Lung (tissue), 12 donors: ENCODE results near the gene SLC9A9. TPM values are rescaled to one million over a fixed set of nuclear protein-coding genes. Genes with fewer than 3 reads are reported as not detected.

Source experiments
- ATAC-seq: fragments of 200-7000 bp; cut with Tn5 transposase; one replicate; pipeline ENCODE4 v1.9.1; 2020; ENCODE audit warnings: moderate number of reproducible peaks; ENCODE audit not compliant: insufficient read depth, low FRiP score
- DNase-seq, 3 donors: peaks; one replicate each; pipeline ENCODE4 v3.0.0-alpha.2; 2013 to 2017
- H3K27ac ChIP-seq, 2 donors: one replicate each; pipeline ENCODE4 v1.5.1; 2013; ENCODE audit warnings: mild to moderate bottlenecking in 2 of 2, moderate library complexity in 2 of 2, control low read depth in 1 of 2, inconsistent platforms in 1 of 2, low read depth in 1 of 2, low read length in 1 of 2
- H3K27me3 ChIP-seq, 3 donors: one replicate each; pipeline ENCODE4 v1.5.1; 2013; ENCODE audit warnings: low read length in 2 of 3; ENCODE audit not compliant: control insufficient read depth in 3 of 3, insufficient read depth in 3 of 3
- H3K36me3 ChIP-seq, 4 donors: one replicate each; pipeline ENCODE4 v1.5.1; 2013; ENCODE audit warnings: low read length in 4 of 4, mild to moderate bottlenecking in 1 of 4, moderate library complexity in 1 of 4; ENCODE audit not compliant: control insufficient read depth in 4 of 4, insufficient read depth in 4 of 4
- H3K4me1 ChIP-seq, 5 donors: one replicate each; pipeline ENCODE4 v1.5.1; 2013; ENCODE audit warnings: low read length in 5 of 5, mild to moderate bottlenecking in 2 of 5, moderate library complexity in 1 of 5; ENCODE audit not compliant: control insufficient read depth in 5 of 5, insufficient read depth in 5 of 5
- H3K4me3 ChIP-seq: one replicate; pipeline ENCODE4 v1.5.1; 2013; ENCODE audit warnings: mild to moderate bottlenecking, control low read depth, moderate library complexity
- H3K9ac ChIP-seq, 2 donors: one replicate each; pipeline ENCODE4 v1.5.1; 2013; ENCODE audit warnings: low read length in 2 of 2, control low read depth in 1 of 2; ENCODE audit not compliant: insufficient read depth in 1 of 2
- H3K9me3 ChIP-seq, 4 donors: one replicate each; pipeline ENCODE4 v1.5.1; 2013; ENCODE audit warnings: low read length in 3 of 4, mild to moderate bottlenecking in 1 of 4, moderate library complexity in 1 of 4; ENCODE audit not compliant: control insufficient read depth in 4 of 4, insufficient read depth in 3 of 4
- WGBS, 2 donors: extraction: QIAGEN DNeasy Blood & Tissue Kit; methylation state at CpG; one replicate each; pipeline ENCODE4 v1.1.7; 2013; 5-methylcytosine and 5-hydroxymethylcytosine counted together
- polyA plus RNA-seq, 2 donors: library from polyadenylated mRNA; stranded (reverse); fragments of 200-250 nt; gene quantifications; one replicate each; pipeline ENCODE4 v1.2.1, GENCODE V29; 2013
- total RNA-seq, 2 donors: library from RNA; depleted of rRNA in 1 of 2; stranded (reverse); fragments of >200 nt in 1 of 2; gene quantifications; one replicate each; pipeline ENCODE4 v1.2.1, GENCODE V29; 2014 to 2021
- TF ChIP-seq, protein P1 (sequence below): IDR thresholded peaks from 2 replicates; pipeline ENCODE4 v1.5.1; 2012; ENCODE audit warnings: mild to moderate bottlenecking; ENCODE audit errors: control extremely low read depth, extremely low read depth
- donor health status: control.
- donor health status: control.
- donor health status: Bipolar disorder and iron deficiency.
- donor health status: healthy.
- donor health status: DM: yes; HTN: yes; CAD: no.

The SLC9A9 gene
- total and polyA plus RNA-seq, 4 donors: 2.2 to 66.3 (median 8.2) TPM

- H3K9me3 ChIP-seq: no peaks in the 10 kb centered on the region
- DNase-seq (no peak), ATAC-seq (no peak)
- no peaks in the 10 kb centered on the region for H3K27me3 ChIP-seq
- no peaks in the 10 kb centered on the region for H3K36me3 ChIP-seq
- TF ChIP-seq, protein P1, sequence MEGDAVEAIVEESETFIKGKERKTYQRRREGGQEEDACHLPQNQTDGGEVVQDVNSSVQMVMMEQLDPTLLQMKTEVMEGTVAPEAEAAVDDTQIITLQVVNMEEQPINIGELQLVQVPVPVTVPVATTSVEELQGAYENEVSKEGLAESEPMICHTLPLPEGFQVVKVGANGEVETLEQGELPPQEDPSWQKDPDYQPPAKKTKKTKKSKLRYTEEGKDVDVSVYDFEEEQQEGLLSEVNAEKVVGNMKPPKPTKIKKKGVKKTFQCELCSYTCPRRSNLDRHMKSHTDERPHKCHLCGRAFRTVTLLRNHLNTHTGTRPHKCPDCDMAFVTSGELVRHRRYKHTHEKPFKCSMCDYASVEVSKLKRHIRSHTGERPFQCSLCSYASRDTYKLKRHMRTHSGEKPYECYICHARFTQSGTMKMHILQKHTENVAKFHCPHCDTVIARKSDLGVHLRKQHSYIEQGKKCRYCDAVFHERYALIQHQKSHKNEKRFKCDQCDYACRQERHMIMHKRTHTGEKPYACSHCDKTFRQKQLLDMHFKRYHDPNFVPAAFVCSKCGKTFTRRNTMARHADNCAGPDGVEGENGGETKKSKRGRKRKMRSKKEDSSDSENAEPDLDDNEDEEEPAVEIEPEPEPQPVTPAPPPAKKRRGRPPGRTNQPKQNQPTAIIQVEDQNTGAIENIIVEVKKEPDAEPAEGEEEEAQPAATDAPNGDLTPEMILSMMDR: no peak
- 90 to 94% methylated on average over 2 of the region's 2 CpGs for WGBS, 2 donors
- no peak overlapping the region for H3K27ac ChIP-seq
- H3K4me3 ChIP-seq: no peak overlapping the region
- H3K4me1 ChIP-seq: peaks cover 0 to 55% (median 13%) of the 10 kb centered on the region in 5 donors
- peak overlapping the region in 1 of 2 donors; percentile 17 for H3K9ac ChIP-seq
These were observed 92.3 kb downstream of the SLC9A9 start for GRCh38 chr3:143755978-143756377.

- no peak for ATAC-seq
- Histone ChIP-seq H3K9ac (no peak overlapping the region), H3K27me3 (no peaks in the 10 kb centered on the region), H3K4me1 (peaks cover 0 to 71% (median 13%) of the 10 kb centered on the region in 5 donors), H3K4me3 (no peak overlapping the region), H3K27ac (no peak overlapping the region), H3K9me3 (no peaks in the 10 kb centered on the region), H3K36me3 (no peaks in the 10 kb centered on the region)
- 68 to 72% methylated on average over 1 of the region's 1 CpG for WGBS, 2 donors
- no peak for DNase-seq
- TF ChIP-seq, protein P1: no peak
These were observed 94.2 kb downstream of the SLC9A9 start for GRCh38 chr3:143754090-143754489.

DNA sequence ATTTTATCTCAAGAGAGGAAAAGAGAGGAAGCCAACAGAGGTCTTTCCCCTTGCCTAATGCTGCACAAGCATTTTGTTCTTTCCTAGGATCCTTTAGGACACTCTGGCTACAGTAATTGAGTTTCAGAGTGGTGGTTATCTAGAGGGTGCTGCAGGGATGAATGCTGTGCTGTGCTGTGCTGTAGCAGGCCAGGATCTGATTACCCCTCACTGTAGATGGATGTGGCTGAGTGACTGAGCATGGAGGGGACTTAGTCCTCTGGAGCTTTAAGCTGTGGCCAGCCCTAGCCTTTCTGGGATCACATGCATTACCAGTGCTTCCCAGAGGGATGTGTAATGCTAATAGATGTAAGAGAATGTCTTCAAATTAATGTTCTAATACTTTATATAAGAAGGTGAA is 94.8 kb downstream of the SLC9A9 start:
- no peaks in the 10 kb centered on the region for H3K27me3 ChIP-seq
- H3K36me3 ChIP-seq: no peaks in the 10 kb centered on the region
- TF ChIP-seq, protein P1: no peak
- DNase-seq (no peak), ATAC-seq (no peak)
- H3K4me1 ChIP-seq: peaks cover 0 to 71% (median 13%) of the 10 kb centered on the region in 5 donors
- H3K27ac ChIP-seq: no peak overlapping the region
- no peak overlapping the region for H3K9ac ChIP-seq
- no peak overlapping the region for H3K4me3 ChIP-seq
- no peaks in the 10 kb centered on the region for H3K9me3 ChIP-seq

GRCh38 chr3:143753006-143753405 is 95.3 kb downstream of the SLC9A9 start:
- TF ChIP-seq, protein P1: no peak
- H3K4me3 ChIP-seq: no peak overlapping the region
- no peak overlapping the region for H3K9ac ChIP-seq
- DNase-seq (peak; percentile 27 to 84 (median 76)), ATAC-seq (no peak)
- no peak overlapping the region for H3K27ac ChIP-seq
- H3K36me3 ChIP-seq: no peaks in the 10 kb centered on the region
- no peaks in the 10 kb centered on the region for H3K27me3 ChIP-seq
- H3K9me3 ChIP-seq: no peaks in the 10 kb centered on the region
- peaks cover 0 to 71% (median 13%) of the 10 kb centered on the region in 5 donors for H3K4me1 ChIP-seq
- 74 to 82% methylated on average over 1 of the region's 1 CpG for WGBS, 2 donors
